Measurements from ENCODE around the gene DCC. TPM values are rescaled to one million over a fixed set of nuclear protein-coding genes. Genes with fewer than 3 reads are reported as not detected.

Gene DCC
- total RNA-seq, 1 donor from 2014 or later, result 1.0 TPM

GRCh38 chr18:52426041-52426440 is 86.0 kb downstream of the DCC start:
- Mint-ChIP-seq H3K9me3 (no peaks in the 10 kb centered on the region), H3K4me3 (no peak overlapping the region), H3K27ac (no peak overlapping the region), H3K36me3 (no peaks in the 10 kb centered on the region), H3K27me3 (ENCODE audit: low read depth) (peaks cover 33% of the 10 kb centered on the region), H3K4me1 (no peaks in the 10 kb centered on the region)
- DNase-seq (ENCODE audit: low spot score in 2 of 2, unreplicated experiment in 2 of 2), result no peak
- TF ChIP-seq CTCF (IDR thresholded peaks at IDR 0.05; ENCODE audit: unreplicated experiment), result no peak

GRCh38 chr18:52426462-52426861 is 86.5 kb downstream of the DCC start:
- H3K4me3 Mint-ChIP-seq, result no peak overlapping the region

GRCh38 chr18:52427521-52428175 is 87.7 kb downstream of the DCC start:
- H3K27ac Mint-ChIP-seq, result no peak overlapping the region

More at GRCh38 chr18:52426462-52426861, 86.5 kb downstream of the DCC start:
- no peaks in the 10 kb centered on the region for H3K9me3 Mint-ChIP-seq
- no peak for TF ChIP-seq CTCF (IDR thresholded peaks at IDR 0.05; ENCODE audit: unreplicated experiment)
- DNase-seq (ENCODE audit: low spot score in 2 of 2, unreplicated experiment in 2 of 2), result no peak
- no peak overlapping the region for H3K27ac Mint-ChIP-seq
- H3K27me3 Mint-ChIP-seq (ENCODE audit: low read depth), result peaks cover 34% of the 10 kb centered on the region
- no peaks in the 10 kb centered on the region for H3K4me1 Mint-ChIP-seq
- H3K36me3 Mint-ChIP-seq, result no peaks in the 10 kb centered on the region

GRCh38 chr18:52431683-52432082 is 91.7 kb downstream of the DCC start:
- H3K4me1 Mint-ChIP-seq, result no peaks in the 10 kb centered on the region
- H3K36me3 Mint-ChIP-seq, result no peaks in the 10 kb centered on the region
- no peak for TF ChIP-seq CTCF (IDR thresholded peaks at IDR 0.05; ENCODE audit: unreplicated experiment)
- DNase-seq (ENCODE audit: low spot score in 2 of 2, unreplicated experiment in 2 of 2), result no peak
- no peaks in the 10 kb centered on the region for H3K9me3 Mint-ChIP-seq
- H3K27me3 Mint-ChIP-seq (ENCODE audit: low read depth), result peaks cover 47% of the 10 kb centered on the region
- no peak overlapping the region for H3K27ac Mint-ChIP-seq
- no peak overlapping the region for H3K4me3 Mint-ChIP-seq

More at GRCh38 chr18:52427521-52428175, 87.7 kb downstream of the DCC start:
- TF ChIP-seq CTCF (IDR thresholded peaks at IDR 0.05; ENCODE audit: unreplicated experiment), result no peak
- H3K9me3 Mint-ChIP-seq, result no peaks in the 10 kb centered on the region
- no peak for DNase-seq (ENCODE audit: low spot score in 2 of 2, unreplicated experiment in 2 of 2)
- no peaks in the 10 kb centered on the region for H3K36me3 Mint-ChIP-seq
- no peak overlapping the region for H3K4me3 Mint-ChIP-seq
- H3K4me1 Mint-ChIP-seq, result no peaks in the 10 kb centered on the region
- peaks cover 39% of the 10 kb centered on the region for H3K27me3 Mint-ChIP-seq (ENCODE audit: low read depth)

GRCh38 chr18:52433797-52434196 is 93.8 kb downstream of the DCC start:
- H3K4me3 Mint-ChIP-seq, result no peak overlapping the region
- H3K9me3 Mint-ChIP-seq, result no peaks in the 10 kb centered on the region
- TF ChIP-seq CTCF (IDR thresholded peaks at IDR 0.05; ENCODE audit: unreplicated experiment), result no peak
- no peaks in the 10 kb centered on the region for H3K4me1 Mint-ChIP-seq
- DNase-seq (ENCODE audit: low spot score in 2 of 2, unreplicated experiment in 2 of 2), result no peak
- peaks cover 46% of the 10 kb centered on the region for H3K27me3 Mint-ChIP-seq (ENCODE audit: low read depth)
- H3K36me3 Mint-ChIP-seq, result no peaks in the 10 kb centered on the region
- no peak overlapping the region for H3K27ac Mint-ChIP-seq
